Measurements from ENCODE around the gene FGD4.

GRCh38 chr12:32369202-32369601 is 30.2 kb upstream of the FGD4 start:
- TF ChIP-seq POLR2A (IDR thresholded peaks at IDR 0.05; ENCODE audit: low read depth, low read length) (no peak), POLR2AphosphoS5 (IDR thresholded peaks at IDR 0.05; ENCODE audit: low read depth, low read length) (no peak), TAF1 (IDR thresholded peaks at IDR 0.05; ENCODE audit: low read depth, low read length) (no peak), PAX5 (IDR thresholded peaks at IDR 0.05; ENCODE audit: insufficient read depth, low read length, severe bottlenecking) (no peak), SPI1 (IDR thresholded peaks at IDR 0.05; ENCODE audit: low read depth, low read length) (no peak), POU2F2 (IDR thresholded peaks at IDR 0.05; ENCODE audit: low read depth, low read length) (no peak)
